GM21367 (cell line): ENCODE data around the gene PISD.

Experiments
- ATAC-seq: cut with Tn5 transposase; IDR thresholded peaks from one replicate; pipeline ENCODE4 v1.9.1; 2021; ENCODE audit not compliant: unreplicated experiment

The PISD gene

GRCh38 chr22:31626427-31627150, 35.4 kb downstream of the PISD start:
- no peak for ATAC-seq

GRCh38 chr22:31625661-31626426, 36.2 kb downstream of the PISD start:
- no peak for ATAC-seq

- no peak for ATAC-seq
Observed at GRCh38 chr22:31625257-31625640, 36.8 kb downstream of the PISD start.

GRCh38 chr22:31623592-31624304, 38.3 kb downstream of the PISD start:
- no peak for ATAC-seq

GRCh38 chr22:31622980-31623379, 39.0 kb downstream of the PISD start:
- no peak for ATAC-seq

- no peak for ATAC-seq
Observed at GRCh38 chr22:31621507-31622124, 40.4 kb downstream of the PISD start.

GRCh38 chr22:31620756-31621480, 41.1 kb downstream of the PISD start:
- ATAC-seq = no peak

- ATAC-seq = no peak
Observed at GRCh38 chr22:31619611-31620300, 42.3 kb downstream of the PISD start.

GRCh38 chr22:31618471-31619176, 43.4 kb downstream of the PISD start:
- no peak for ATAC-seq

- no peak for ATAC-seq
Observed at GRCh38 chr22:31618057-31618456, 44.0 kb downstream of the PISD start.

- ATAC-seq = no peak
Observed at GRCh38 chr22:31616315-31616980, 45.6 kb downstream of the PISD start.

GRCh38 chr22:31615940-31616314, 46.1 kb downstream of the PISD start:
- no peak for ATAC-seq

- ATAC-seq = no peak
Observed at GRCh38 chr22:31615491-31615860, 46.5 kb downstream of the PISD start.

- no peak for ATAC-seq
Observed at GRCh38 chr22:31614781-31615490, 47.1 kb downstream of the PISD start.

GRCh38 chr22:31613904-31614296, 48.1 kb downstream of the PISD start:
- ATAC-seq = no peak

- ATAC-seq = no peak
Observed at GRCh38 chr22:31613286-31613903, 48.6 kb downstream of the PISD start.

- no peak for ATAC-seq
Observed at GRCh38 chr22:31612891-31613285, 49.1 kb downstream of the PISD start.
